Smooth muscle cell (in vitro differentiated cells): ENCODE data around the gene SHISAL1. TPM values are rescaled to one million over a fixed set of nuclear protein-coding genes. Genes with fewer than 3 reads are reported as not detected.
"Not testable (repeated sequence)": the region's sequence is repeated elsewhere in the genome, so short reads cannot be mapped to it uniquely, and the experiment has no call there.

Experiments used
- DNase-seq: peaks from one replicate; lab custom pipeline; 2025; ENCODE audit not compliant: unreplicated experiment; lab: John Stamatoyannopoulos, UW
- H2AFZ ChIP-seq: fragments of 200-600 bp; sonication (generic); 2 replicates; pipeline ENCODE4 v1.6.0; 2016; ENCODE audit warnings: antibody characterized with exemption, low read depth, mild to moderate bottlenecking
- H3F3A ChIP-seq: fragments of 200-600 bp; sonication (generic); 2 replicates; pipeline ENCODE4 v1.6.0; 2017; ENCODE audit warnings: antibody characterized with exemption, low read depth
- H3K27ac ChIP-seq: fragments of 200-600 bp; sonication (generic); 2 replicates; pipeline ENCODE4 v1.5.1; 2016; ENCODE audit warnings: low read depth, mild to moderate bottlenecking
- H3K27me3 ChIP-seq: fragments of 200-600 bp; sonication (generic); 2 replicates; pipeline ENCODE4 v1.6.1; 2016; ENCODE audit warnings: low read depth, mild to moderate bottlenecking
- H3K36me3 ChIP-seq: fragments of 200-600 bp; sonication (generic); 2 replicates; pipeline ENCODE4 v1.5.1; 2016; ENCODE audit warnings: low read depth
- H3K4me1 ChIP-seq: fragments of 200-600 bp; sonication (generic); 2 replicates; pipeline ENCODE4 v1.5.1; 2016; ENCODE audit warnings: low read depth
- H3K4me2 ChIP-seq: fragments of 200-600 bp; sonication (generic); 2 replicates; pipeline ENCODE4 v1.6.0; 2016; ENCODE audit warnings: mild to moderate bottlenecking
- H3K4me3 ChIP-seq: fragments of 200-600 bp; sonication (generic); 2 replicates; pipeline ENCODE4 v1.5.1; 2016; ENCODE audit warnings: mild to moderate bottlenecking
- H3K79me2 ChIP-seq: fragments of 200-600 bp; sonication (generic); 2 replicates; pipeline ENCODE4 v1.6.0; 2016; ENCODE audit warnings: low read depth, mild to moderate bottlenecking
- H3K9ac ChIP-seq: fragments of 200-600 bp; sonication (generic); 2 replicates; pipeline ENCODE4 v1.6.0; 2016; ENCODE audit warnings: low read depth
- H3K9me3 ChIP-seq: fragments of 200-600 bp; sonication (generic); replicated peaks from 2 replicates; pipeline ENCODE4 v1.5.1; 2016; ENCODE audit warnings: low read depth
- H4K20me1 ChIP-seq: fragments of 200-600 bp; sonication (generic); 2 replicates; pipeline ENCODE4 v1.6.0; 2016; ENCODE audit warnings: low read depth
- WGBS: methylation state at CpG from one replicate; pipeline ENCODE4 v1.1.7; 2016; ENCODE audit warnings: low lambda C conversion rate; 5-methylcytosine and 5-hydroxymethylcytosine counted together
- polyA plus RNA-seq: library from polyadenylated mRNA; unstranded; fragments of >200 nt; fragmentation: Nextera tagmentation; extraction: Ambion mirVana; gene quantifications from 2 replicates; pipeline ENCODE4 v1.2.1, GENCODE V29; 2016
- total RNA-seq: library from RNA; depleted of rRNA; stranded (reverse); fragments of >200 nt; gene quantifications from 2 replicates; pipeline ENCODE4 v1.2.3, GENCODE V29; 2014
- TF ChIP-seq, protein P1 (sequence below): fragments of 200-600 bp; sonication (generic); IDR thresholded peaks from 2 replicates; pipeline ENCODE4 v1.5.1; 2017; ENCODE audit warnings: borderline replicate concordance, mild to moderate bottlenecking, antibody characterized with exemption; ENCODE audit not compliant: insufficient read depth, poor library complexity, severe bottlenecking

Gene SHISAL1
- total and polyA plus RNA-seq, 2 experiments from 2014 or later: 0.78 to 1.9 TPM

DNA sequence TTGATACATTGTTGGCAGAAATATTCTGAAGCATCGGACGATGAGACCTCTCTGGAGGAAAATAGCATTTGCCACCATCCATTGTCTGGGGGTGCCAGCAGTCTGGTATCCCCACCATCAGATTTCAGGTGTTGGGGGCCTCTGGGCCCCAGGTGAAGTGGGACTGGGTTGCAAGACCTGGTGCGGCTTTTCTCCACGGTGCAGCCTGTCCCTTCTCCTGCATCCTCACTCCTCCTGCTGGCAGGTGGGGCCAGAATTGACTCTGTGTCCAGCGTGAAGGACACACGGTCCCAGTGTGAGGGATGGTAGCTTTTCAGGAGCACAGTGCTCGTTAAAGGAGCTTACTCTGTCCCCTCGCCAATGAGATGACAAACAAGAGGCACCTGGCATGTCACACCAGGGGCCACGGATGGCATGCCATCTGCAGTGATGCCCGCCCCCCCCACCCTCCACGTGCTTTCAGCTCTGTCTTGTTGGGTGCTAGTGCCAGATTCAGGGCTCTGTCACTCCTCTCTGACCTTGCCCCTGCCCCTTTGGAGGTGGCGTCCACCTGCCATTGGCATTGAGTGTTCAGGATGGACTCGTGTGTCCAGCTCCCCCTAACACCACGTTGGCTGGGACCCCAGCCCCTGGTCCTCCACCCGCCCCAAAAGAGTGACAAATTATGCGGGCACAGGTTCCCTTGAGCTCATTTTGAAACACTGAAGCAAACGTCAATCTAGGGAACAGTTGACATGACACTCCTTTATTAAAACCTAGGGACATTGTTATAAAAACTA, 69.6 kb downstream of the SHISAL1 start:
- TF ChIP-seq, protein P1, sequence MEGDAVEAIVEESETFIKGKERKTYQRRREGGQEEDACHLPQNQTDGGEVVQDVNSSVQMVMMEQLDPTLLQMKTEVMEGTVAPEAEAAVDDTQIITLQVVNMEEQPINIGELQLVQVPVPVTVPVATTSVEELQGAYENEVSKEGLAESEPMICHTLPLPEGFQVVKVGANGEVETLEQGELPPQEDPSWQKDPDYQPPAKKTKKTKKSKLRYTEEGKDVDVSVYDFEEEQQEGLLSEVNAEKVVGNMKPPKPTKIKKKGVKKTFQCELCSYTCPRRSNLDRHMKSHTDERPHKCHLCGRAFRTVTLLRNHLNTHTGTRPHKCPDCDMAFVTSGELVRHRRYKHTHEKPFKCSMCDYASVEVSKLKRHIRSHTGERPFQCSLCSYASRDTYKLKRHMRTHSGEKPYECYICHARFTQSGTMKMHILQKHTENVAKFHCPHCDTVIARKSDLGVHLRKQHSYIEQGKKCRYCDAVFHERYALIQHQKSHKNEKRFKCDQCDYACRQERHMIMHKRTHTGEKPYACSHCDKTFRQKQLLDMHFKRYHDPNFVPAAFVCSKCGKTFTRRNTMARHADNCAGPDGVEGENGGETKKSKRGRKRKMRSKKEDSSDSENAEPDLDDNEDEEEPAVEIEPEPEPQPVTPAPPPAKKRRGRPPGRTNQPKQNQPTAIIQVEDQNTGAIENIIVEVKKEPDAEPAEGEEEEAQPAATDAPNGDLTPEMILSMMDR: no peak
- Histone ChIP-seq H3K9me3 (no peaks in the 10 kb centered on the region), H2AFZ (no peak overlapping the region), H3K4me2 (no peak overlapping the region), H3K27me3 (no peaks in the 10 kb centered on the region), H3K4me1 (no peaks in the 10 kb centered on the region), H4K20me1 (no peaks in the 10 kb centered on the region), H3K27ac (no peak overlapping the region), H3K79me2 (no peaks in the 10 kb centered on the region), H3K36me3 (no peaks in the 10 kb centered on the region), H3F3A (no peaks in the 10 kb centered on the region), H3K4me3 (no peak overlapping the region), H3K9ac (no peak overlapping the region)
- WGBS: 92% methylated on average over 11 of the region's 17 CpGs
- DNase-seq: no peak

DNA sequence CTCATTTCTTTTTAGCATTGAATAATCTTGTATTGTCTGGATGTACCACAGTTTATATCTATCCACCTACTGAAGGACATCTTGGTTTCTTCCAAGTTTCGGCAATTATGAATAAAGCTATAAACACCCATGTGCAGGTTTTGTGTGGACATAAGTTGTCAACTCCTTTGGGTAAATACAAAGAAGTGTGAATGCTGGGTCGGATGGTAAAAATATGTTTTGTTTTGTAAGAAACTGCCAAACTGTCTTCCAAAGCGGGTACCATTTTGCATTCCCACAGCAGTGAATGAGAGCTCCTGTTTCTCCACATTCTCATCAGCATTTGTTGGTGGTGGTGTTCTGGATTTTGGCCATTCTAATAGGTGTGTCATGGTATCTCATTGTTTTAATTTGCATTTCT, 71.6 kb downstream of the SHISAL1 start:
- H2AFZ ChIP-seq, H3K36me3 ChIP-seq, H3K4me1 ChIP-seq, DNase-seq, H3K9me3 ChIP-seq, H3K79me2 ChIP-seq, H3K4me2 ChIP-seq, H3K27me3 ChIP-seq, H3F3A ChIP-seq, H3K27ac ChIP-seq, H4K20me1 ChIP-seq, H3K9ac ChIP-seq, H3K4me3 ChIP-seq: not testable (repeated sequence)
- 90% methylated on average over 3 of the region's 3 CpGs for whole genome bisulfite sequencing

DNA sequence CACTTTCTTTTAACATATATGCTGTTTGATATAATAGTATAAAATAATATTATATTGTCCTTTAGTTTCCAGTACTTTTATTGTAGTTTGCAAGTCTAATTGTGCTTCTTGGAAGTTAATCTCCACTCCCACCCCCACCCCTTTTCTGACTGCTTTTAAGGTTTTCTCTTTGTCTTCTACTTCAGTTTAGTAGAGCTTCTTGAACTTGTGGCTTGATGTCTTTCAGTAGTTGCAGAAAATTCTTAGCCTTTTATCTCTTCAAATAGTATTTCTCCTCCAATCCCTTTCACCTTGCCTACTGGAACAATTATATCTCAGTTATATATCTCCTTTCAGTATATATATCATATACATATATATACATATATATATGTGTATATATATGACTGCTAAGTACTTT, 75.5 kb downstream of the SHISAL1 start:
- no peaks in the 10 kb centered on the region for H4K20me1 ChIP-seq

DNA sequence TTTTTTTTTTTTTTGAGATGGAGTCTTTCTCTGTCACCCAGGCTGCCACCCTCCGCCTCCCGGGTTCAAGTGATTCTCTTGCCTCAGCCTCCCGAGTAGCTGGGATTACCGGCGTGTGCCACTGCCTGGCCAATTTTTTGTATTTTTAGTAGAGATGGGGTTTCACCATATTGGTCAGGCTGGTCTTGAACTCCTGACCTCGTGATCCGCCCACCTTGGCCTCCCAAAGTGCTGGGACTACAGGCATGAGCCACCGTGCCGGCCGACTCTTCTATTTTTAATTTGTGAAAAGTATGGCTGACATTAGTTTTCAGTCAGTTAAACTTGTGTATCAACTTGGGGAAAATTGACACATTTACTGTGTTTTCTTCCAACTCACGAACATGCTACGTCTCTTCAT, 78.4 kb downstream of the SHISAL1 start:
- H3K9ac ChIP-seq, H3K4me2 ChIP-seq, H3K27ac ChIP-seq, H4K20me1 ChIP-seq, H3K9me3 ChIP-seq, H3K36me3 ChIP-seq, H3K4me1 ChIP-seq, H2AFZ ChIP-seq, H3K79me2 ChIP-seq, H3K27me3 ChIP-seq, H3F3A ChIP-seq, DNase-seq, H3K4me3 ChIP-seq: not testable (repeated sequence)
- WGBS: 98% methylated on average over 12 of the region's 12 CpGs

More for the DNA sequence above, 75.5 kb downstream of the SHISAL1 start:
- H3F3A ChIP-seq: no peaks in the 10 kb centered on the region
- H3K4me2 ChIP-seq: no peak overlapping the region
- no peaks in the 10 kb centered on the region for H3K9me3 ChIP-seq
- H2AFZ ChIP-seq: no peak overlapping the region
- TF ChIP-seq, protein P1: no peak
- no peaks in the 10 kb centered on the region for H3K36me3 ChIP-seq
- no peak overlapping the region for H3K9ac ChIP-seq
- H3K27ac ChIP-seq: no peak overlapping the region
- H3K4me3 ChIP-seq: no peak overlapping the region
- no peaks in the 10 kb centered on the region for H3K4me1 ChIP-seq
- no peaks in the 10 kb centered on the region for H3K27me3 ChIP-seq
- DNase-seq: no peak
- no peaks in the 10 kb centered on the region for H3K79me2 ChIP-seq
